Endodermal cell (in vitro differentiated cells): ENCODE data around the gene SHISA9. TPM values are rescaled to one million over a fixed set of nuclear protein-coding genes. Genes with fewer than 3 reads are reported as not detected.

Experiments used
- DNase-seq: peaks from one replicate; pipeline ENCODE4 v3.0.0-alpha.2; 2017
- H3K27ac ChIP-seq: 2 replicates; pipeline ENCODE4 v1.5.1; 2013; ENCODE audit warnings: mild to moderate bottlenecking, low read depth, low read length, moderate library complexity
- H3K27me3 ChIP-seq: 2 replicates; pipeline ENCODE4 v1.6.1; 2013; ENCODE audit warnings: mild to moderate bottlenecking, low read length, moderate library complexity; ENCODE audit not compliant: insufficient read depth, control insufficient read depth, poor library complexity, severe bottlenecking
- H3K36me3 ChIP-seq: 2 replicates; pipeline ENCODE4 v1.7.0; 2013; ENCODE audit warnings: mild to moderate bottlenecking, low read length, moderate library complexity; ENCODE audit not compliant: control insufficient read depth, insufficient read depth
- H3K4me1 ChIP-seq: one replicate; pipeline ENCODE4 v1.7.0; 2013; ENCODE audit warnings: low read length; ENCODE audit not compliant: control insufficient read depth, insufficient read depth
- H3K4me3 ChIP-seq: 2 replicates; pipeline ENCODE4 v1.5.1; 2013; ENCODE audit warnings: mild to moderate bottlenecking, low read length, moderate library complexity
- H3K9ac ChIP-seq: 2 replicates; pipeline ENCODE4 v1.6.1; 2013; ENCODE audit warnings: mild to moderate bottlenecking, low read length, moderate library complexity; ENCODE audit not compliant: poor library complexity, severe bottlenecking; ENCODE audit errors: extremely low read depth
- H3K9me3 ChIP-seq: 2 replicates; pipeline ENCODE4 v1.6.1; 2013; ENCODE audit warnings: mild to moderate bottlenecking, low read length, moderate library complexity; ENCODE audit not compliant: control insufficient read depth
- H3K27ac Mint-ChIP-seq: 2 replicates; pipeline ENCODE4 v1.8.0; 2020; ENCODE audit warnings: mixed read lengths
- H3K27me3 Mint-ChIP-seq: 2 replicates; pipeline ENCODE4 v1.8.0; 2021; ENCODE audit warnings: mild to moderate bottlenecking, mixed read lengths; ENCODE audit not compliant: insufficient read depth
- H3K36me3 Mint-ChIP-seq: 2 replicates; pipeline ENCODE4 v1.8.0; 2020; ENCODE audit warnings: low read depth, mixed read lengths
- H3K4me1 Mint-ChIP-seq: 2 replicates; pipeline ENCODE4 v1.8.0; 2020; ENCODE audit warnings: mixed read lengths
- H3K4me3 Mint-ChIP-seq: 2 replicates; pipeline ENCODE4 v1.8.0; 2020; ENCODE audit warnings: mild to moderate bottlenecking, moderate library complexity, mixed read lengths
- H3K9me3 Mint-ChIP-seq: 2 replicates; pipeline ENCODE4 v1.8.0; 2020; ENCODE audit warnings: mild to moderate bottlenecking, mixed read lengths
- CTCF ChIP-seq: fragments of 200-600 bp; sonication (generic); conservative IDR thresholded peaks from 2 replicates; pipeline ENCODE4 v1.5.0; 2021; ENCODE audit warnings: antibody characterized with exemption, mild to moderate bottlenecking
- WGBS, 2 experiments: methylation state at CpG; one replicate each; pipeline versions ENCODE4 v1.1.5 to v1.1.7; 2013; ENCODE audit warnings: missing lambda C conversion rate in 2 of 2, mixed read lengths in 1 of 2; ENCODE audit not compliant: insufficient coverage in 1 of 2, insufficient read length in 1 of 2; 5-methylcytosine and 5-hydroxymethylcytosine counted together
- total RNA-seq, 2 donors: library from RNA; stranded (reverse); fragmentation: NEBNext Ultra II Directional in 1 of 2; extraction: Animal tissue kit (Norgen Biotek cat#: 25700) in 1 of 2; gene quantifications; 2 replicates in 1 of 2; 3 replicates in 1 of 2; pipeline ENCODE4 v1.2.1, GENCODE V29; 2021

SHISA9 gene
- total RNA-seq, 2 donors from 2014 or later: 5.2 to 27.8 TPM

GRCh38 chr16:13102401-13102800 is 201.0 kb downstream of the SHISA9 start:
- peaks cover 5% of the 10 kb centered on the region for H3K36me3 Mint-ChIP-seq
- H3K4me1 Mint-ChIP-seq: peaks cover 29% of the 10 kb centered on the region
- no peak for TF ChIP-seq CTCF
- no peak overlapping the region for H3K27ac Mint-ChIP-seq
- 91 to 97% methylated on average over 5 of the region's 5 CpGs for WGBS, 2 experiments
- H3K9me3 Mint-ChIP-seq: peaks cover 5% of the 10 kb centered on the region
- Histone ChIP-seq H3K9me3 (peaks cover 10% of the 10 kb centered on the region), H3K4me3 (no peak overlapping the region), H3K27me3 (no peaks in the 10 kb centered on the region), H3K36me3 (no peaks in the 10 kb centered on the region), H3K9ac (no peak overlapping the region), H3K27ac (no peak overlapping the region), H3K4me1 (peaks cover 7% of the 10 kb centered on the region)
- no peak for DNase-seq
- H3K27me3 Mint-ChIP-seq: peaks cover 11% of the 10 kb centered on the region
- no peak overlapping the region for H3K4me3 Mint-ChIP-seq

DNA sequence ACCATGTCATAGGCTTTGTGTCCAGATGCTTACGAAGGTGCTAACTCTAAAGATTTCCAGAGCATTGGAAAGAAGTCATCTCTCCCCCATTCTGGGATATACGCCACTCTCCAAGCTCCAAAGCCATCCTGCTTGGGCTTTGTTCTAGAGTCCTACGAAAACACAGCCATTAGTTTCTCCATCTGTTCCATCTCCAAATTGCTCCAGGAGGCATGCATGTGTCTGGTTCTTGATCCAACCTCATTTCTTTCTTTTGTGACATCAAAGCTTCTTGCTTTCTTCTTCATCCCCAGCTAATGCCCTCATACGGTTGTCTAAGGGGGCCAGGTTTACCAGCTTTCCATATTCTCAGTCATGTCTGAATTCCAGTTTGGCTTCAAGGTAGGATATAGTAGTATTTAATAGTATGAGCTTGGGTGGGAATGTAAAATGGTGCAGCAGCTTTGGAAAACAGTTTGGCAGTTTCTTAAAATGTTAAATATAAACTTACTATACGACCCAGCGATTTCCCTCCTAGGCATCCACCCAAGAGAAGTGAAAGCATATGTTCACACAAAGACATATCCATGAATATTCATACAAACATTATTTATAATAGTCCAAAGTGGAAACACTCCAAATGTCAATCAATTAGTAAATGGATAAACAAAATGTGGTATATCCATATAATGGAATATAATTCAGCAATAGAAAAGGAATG is 202.6 kb downstream of the SHISA9 start:
- peaks cover 24% of the 10 kb centered on the region for H3K4me1 Mint-ChIP-seq
- H3K4me1 ChIP-seq: peaks cover 7% of the 10 kb centered on the region
- peaks cover 4% of the 10 kb centered on the region for H3K27me3 Mint-ChIP-seq
- WGBS, 2 experiments: 92 to 94% methylated on average over 5 to 6 of the region's 6 CpGs
- no peak overlapping the region for H3K27ac Mint-ChIP-seq
- no peak overlapping the region for H3K27ac ChIP-seq
- no peak for DNase-seq
- H3K9ac ChIP-seq: no peak overlapping the region
- no peak overlapping the region for H3K4me3 ChIP-seq
- peaks cover 5% of the 10 kb centered on the region for H3K36me3 Mint-ChIP-seq
- H3K4me3 Mint-ChIP-seq: no peak overlapping the region
- H3K9me3 Mint-ChIP-seq: peaks cover 5% of the 10 kb centered on the region
- H3K27me3 ChIP-seq: no peaks in the 10 kb centered on the region
- no peak for TF ChIP-seq CTCF
- peaks cover 10% of the 10 kb centered on the region for H3K9me3 ChIP-seq
- no peaks in the 10 kb centered on the region for H3K36me3 ChIP-seq

- no peak overlapping the region for H3K9ac ChIP-seq
- H3K4me3 ChIP-seq: no peak overlapping the region
- peaks cover 3% of the 10 kb centered on the region for H3K4me1 ChIP-seq
- peaks cover 5% of the 10 kb centered on the region for H3K9me3 Mint-ChIP-seq
- no peak overlapping the region for H3K27ac ChIP-seq
- no peaks in the 10 kb centered on the region for H3K27me3 ChIP-seq
- peaks cover 4% of the 10 kb centered on the region for H3K27me3 Mint-ChIP-seq
- H3K9me3 ChIP-seq: peaks cover 10% of the 10 kb centered on the region
- H3K4me3 Mint-ChIP-seq: no peak overlapping the region
- peaks cover 16% of the 10 kb centered on the region for H3K4me1 Mint-ChIP-seq
- no peak for TF ChIP-seq CTCF
- DNase-seq: no peak
- WGBS, 2 experiments: 46% methylated on average over 2 of the region's 5 CpGs; no CpG with 5 or more reads in 1 of the 2 experiments
- H3K36me3 ChIP-seq: no peaks in the 10 kb centered on the region
- H3K27ac Mint-ChIP-seq: no peak overlapping the region
- peaks cover 5% of the 10 kb centered on the region for H3K36me3 Mint-ChIP-seq
These were observed 203.4 kb downstream of the SHISA9 start for GRCh38 chr16:13104772-13105171.
